Stimulated activated CD4-positive, alpha-beta T cell treated with anti-CD3 and anti-CD28 coated beads, Interleukin-1b, Interleukin-23, amount 100 ng/mL, for 48 hours (primary cell): ENCODE data around the gene HPS6.
"Not testable (repeated sequence)": the region's sequence is repeated elsewhere in the genome, so short reads cannot be mapped to it uniquely, and the experiment has no call there.

Experiments
- DNase-seq: peaks from one replicate; pipeline ENCODE4 v3.0.0-alpha.2; 2020

HPS6 gene

GRCh38 chr10:102064868-102065560 lies at the start of gene HPS6:
HPS6 (plus strand) TSS chr10:102065349; CDS start chr10:102065475, 126 bp downstream.
- DNase-seq, result peak; percentile 87

- DNase-seq, result no peak
Observed at GRCh38 chr10:102016416-102016815, 48.7 kb upstream of the HPS6 start.

- no peak for DNase-seq
Observed at GRCh38 chr10:102017295-102017694, 47.9 kb upstream of the HPS6 start.

- DNase-seq, result no peak
Observed at GRCh38 chr10:102020938-102021337, 44.2 kb upstream of the HPS6 start.

GRCh38 chr10:102024799-102025198 lies 40.4 kb upstream of the HPS6 start:
- no peak for DNase-seq

GRCh38 chr10:102027261-102027660 lies 37.9 kb upstream of the HPS6 start:
- no peak for DNase-seq

- no peak for DNase-seq
Observed at GRCh38 chr10:102033787-102034186, 31.4 kb upstream of the HPS6 start.

- DNase-seq, result not testable (repeated sequence)
Observed at GRCh38 chr10:102035807-102036206, 29.3 kb upstream of the HPS6 start.

GRCh38 chr10:102038410-102038809 lies 26.7 kb upstream of the HPS6 start:
- no peak for DNase-seq

GRCh38 chr10:102040305-102041050 lies 24.7 kb upstream of the HPS6 start:
- no peak for DNase-seq

GRCh38 chr10:102045292-102045691 lies 19.9 kb upstream of the HPS6 start:
- DNase-seq, result no peak

GRCh38 chr10:102046095-102046494 lies 19.1 kb upstream of the HPS6 start:
- no peak for DNase-seq

- not testable (repeated sequence) for DNase-seq
Observed at GRCh38 chr10:102054881-102055646, 10.1 kb upstream of the HPS6 start.

GRCh38 chr10:102055647-102056419 lies 9.3 kb upstream of the HPS6 start, which contains the start of gene ARMH3:
ARMH3 (minus strand) TSS chr10:102056173; CDS start chr10:102040114, 16,059 bp downstream.
- peak; percentile 92 for DNase-seq

- DNase-seq, result no peak
Observed at GRCh38 chr10:102059987-102060386, 5.2 kb upstream of the HPS6 start.

- DNase-seq, result no peak
Observed at GRCh38 chr10:102064503-102064867, 664 bp upstream of the HPS6 start.

- no peak for DNase-seq
Observed at GRCh38 chr10:102065561-102066398, 631 bp downstream of the HPS6 start.

- no peak for DNase-seq
Observed at GRCh38 chr10:102066399-102067088, 1.4 kb downstream of the HPS6 start.

GRCh38 chr10:102067091-102067916 lies 2.2 kb downstream of the HPS6 start:
- no peak for DNase-seq

GRCh38 chr10:102068216-102068615 lies 3.1 kb downstream of the HPS6 start:
- DNase-seq, result no peak
